BE2C (cell line): Measurements from ENCODE around the gene CAMTA1.

Source experiments
- DNase-seq: peaks from one replicate; pipeline ENCODE4 v3.0.0-alpha.2; 2020
- H3K27me3 ChIP-seq: fragments of 250-450 bp; sonication (Bioruptor Pico); 2 replicates; pipeline ENCODE4 v1.5.1; 2020; ENCODE audit warnings: mild to moderate bottlenecking
- H3K36me3 ChIP-seq: fragments of 250-450 bp; sonication (Bioruptor Pico); 2 replicates; pipeline ENCODE4 v1.5.1; 2020; ENCODE audit warnings: mild to moderate bottlenecking
- H3K4me1 ChIP-seq: fragments of 250-450 bp; sonication (Bioruptor Pico); 2 replicates; pipeline ENCODE4 v1.5.1; 2020
- H3K4me3 ChIP-seq: 2 replicates; pipeline ENCODE4 v1.5.1; 2011; ENCODE audit warnings: low read depth, low read length
- H3K9me3 ChIP-seq: fragments of 250-450 bp; sonication (Bioruptor Pico); 2 replicates; pipeline ENCODE4 v1.5.1; 2020
- CTCF ChIP-seq: IDR thresholded peaks from 2 replicates; pipeline ENCODE4 v1.5.1; 2012; ENCODE audit warnings: mild to moderate bottlenecking, low read depth, low read length

The CAMTA1 gene

DNA sequence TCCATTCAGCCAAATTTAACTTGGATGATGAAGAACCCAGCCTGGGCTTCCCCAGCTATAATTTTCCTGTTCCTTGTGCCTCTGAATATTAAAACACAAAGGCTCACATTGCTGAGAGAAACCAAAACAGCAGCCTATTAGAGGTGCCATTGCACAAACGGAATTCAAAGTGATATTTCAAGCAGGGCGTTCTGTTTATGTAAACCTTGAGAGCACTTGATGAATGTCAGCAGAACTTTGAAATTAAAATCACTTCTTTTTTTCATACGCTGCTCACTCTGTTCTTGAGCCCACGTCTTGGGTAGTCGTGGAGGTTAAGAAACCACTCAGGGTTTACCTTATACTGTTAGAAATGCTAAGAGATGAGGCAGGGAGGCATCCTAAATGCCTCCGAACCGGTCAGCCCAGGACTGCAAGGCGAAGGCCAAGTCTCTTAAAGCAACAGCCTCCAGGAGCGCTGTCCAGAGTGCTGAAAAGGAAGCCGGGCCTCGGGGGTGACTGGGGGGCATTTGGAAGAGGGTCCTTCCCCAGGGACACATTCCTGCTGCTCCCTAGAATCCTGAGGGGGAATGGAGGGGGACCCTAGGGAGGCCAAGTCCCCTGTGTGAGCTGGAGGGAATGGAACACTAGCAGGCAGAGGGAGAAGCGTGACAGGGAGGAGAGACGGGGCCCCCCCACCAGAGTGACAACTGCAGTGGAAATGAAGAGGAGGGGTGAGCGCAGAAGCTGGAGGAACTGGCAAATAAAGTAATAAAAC, 831.0 kb downstream of the CAMTA1 start:
- Histone ChIP-seq H3K4me3 (no peak overlapping the region), H3K27me3 (no peaks in the 10 kb centered on the region), H3K36me3 (no peaks in the 10 kb centered on the region), H3K4me1 (peaks cover 25% of the 10 kb centered on the region), H3K9me3 (no peaks in the 10 kb centered on the region)
- no peak for TF ChIP-seq CTCF
- no peak for DNase-seq

GRCh38 chr1:7616953-7617352, 831.7 kb downstream of the CAMTA1 start:
- no peaks in the 10 kb centered on the region for H3K27me3 ChIP-seq
- TF ChIP-seq CTCF: no peak
- no peak overlapping the region for H3K4me3 ChIP-seq
- peak; percentile 33 for DNase-seq
- H3K36me3 ChIP-seq: no peaks in the 10 kb centered on the region
- no peaks in the 10 kb centered on the region for H3K9me3 ChIP-seq
- peaks cover 25% of the 10 kb centered on the region for H3K4me1 ChIP-seq

GRCh38 chr1:7617826-7618225, 832.6 kb downstream of the CAMTA1 start:
- no peak for DNase-seq
- no peaks in the 10 kb centered on the region for H3K27me3 ChIP-seq
- peaks cover 25% of the 10 kb centered on the region for H3K4me1 ChIP-seq
- no peaks in the 10 kb centered on the region for H3K36me3 ChIP-seq
- no peaks in the 10 kb centered on the region for H3K9me3 ChIP-seq
- no peak overlapping the region for H3K4me3 ChIP-seq
- TF ChIP-seq CTCF: no peak

GRCh38 chr1:7620196-7620595, 834.9 kb downstream of the CAMTA1 start:
- TF ChIP-seq CTCF: no peak
- no peaks in the 10 kb centered on the region for H3K27me3 ChIP-seq
- H3K9me3 ChIP-seq: no peaks in the 10 kb centered on the region
- peaks cover 18% of the 10 kb centered on the region for H3K4me1 ChIP-seq
- H3K4me3 ChIP-seq: no peak overlapping the region
- H3K36me3 ChIP-seq: no peaks in the 10 kb centered on the region
- no peak for DNase-seq

DNA sequence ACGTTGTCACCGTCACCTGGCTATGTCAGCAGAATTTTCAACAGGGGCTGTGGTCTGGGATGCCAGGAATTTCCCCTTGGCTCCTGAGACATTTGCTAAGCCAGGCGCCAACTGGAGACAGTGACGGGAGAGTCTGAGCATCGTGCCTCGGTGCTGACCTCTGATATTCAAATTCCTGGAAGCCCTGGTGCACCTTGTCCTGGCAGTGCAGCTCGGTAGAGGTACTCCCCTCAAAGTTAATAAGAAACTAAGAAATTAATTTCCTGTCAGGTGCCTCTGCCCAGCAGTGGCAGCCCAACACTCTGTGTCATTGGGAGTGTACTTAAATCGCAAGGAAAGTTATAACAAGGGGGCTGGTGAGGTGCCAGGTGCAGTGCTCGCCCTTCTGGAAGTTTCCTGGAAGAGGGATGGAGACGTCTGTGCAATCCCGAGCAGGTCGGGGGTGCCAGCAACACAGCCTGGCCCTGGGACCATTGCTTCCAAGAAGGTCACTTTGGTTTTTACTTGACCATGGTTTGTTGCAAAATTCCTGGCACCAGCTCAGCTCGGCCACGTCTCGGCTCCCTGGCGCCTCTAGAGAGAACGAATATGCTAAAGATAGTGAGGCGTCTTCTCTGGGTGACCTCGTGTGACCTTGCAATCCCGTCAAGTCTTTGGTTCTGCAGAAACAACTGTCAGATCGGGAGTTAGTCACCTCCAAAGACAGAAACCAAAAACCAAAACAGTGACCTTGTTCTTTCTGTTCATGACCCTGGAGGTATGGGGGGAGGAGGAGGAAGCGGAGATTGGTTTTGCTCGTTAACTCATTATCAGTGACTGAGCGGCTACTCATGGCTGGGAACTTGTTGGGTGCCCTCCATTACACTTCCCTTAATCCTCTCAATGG, 836.3 kb downstream of the CAMTA1 start:
- no peak for DNase-seq
- H3K9me3 ChIP-seq: no peaks in the 10 kb centered on the region
- H3K36me3 ChIP-seq: no peaks in the 10 kb centered on the region
- no peak for TF ChIP-seq CTCF
- peaks cover 7% of the 10 kb centered on the region for H3K4me1 ChIP-seq
- H3K27me3 ChIP-seq: no peaks in the 10 kb centered on the region
- H3K4me3 ChIP-seq: no peak overlapping the region

GRCh38 chr1:7623842-7624241, 838.6 kb downstream of the CAMTA1 start:
- H3K9me3 ChIP-seq: no peaks in the 10 kb centered on the region
- no peak for TF ChIP-seq CTCF
- no peaks in the 10 kb centered on the region for H3K36me3 ChIP-seq
- no peaks in the 10 kb centered on the region for H3K27me3 ChIP-seq
- H3K4me3 ChIP-seq: no peak overlapping the region
- H3K4me1 ChIP-seq: peaks cover 12% of the 10 kb centered on the region
- DNase-seq: no peak
